Measurements from ENCODE around the gene SDHA. TPM values are rescaled to one million over a fixed set of nuclear protein-coding genes. Genes with fewer than 3 reads are reported as not detected.
"Not testable (repeated sequence)": the region's sequence is repeated elsewhere in the genome, so short reads cannot be mapped to it uniquely, and the experiment has no call there.

Gene SDHA
- total RNA-seq, 2 donors from 2014 or later: 62.8 to 75.5 TPM

GRCh38 chr5:218457-219291, 554 bp downstream of the SDHA start:
- peak in 1 of 3 donors; percentile 15 for TF ChIP-seq POLR2A (IDR thresholded peaks at IDR 0.05)
- TF ChIP-seq, protein P1, sequence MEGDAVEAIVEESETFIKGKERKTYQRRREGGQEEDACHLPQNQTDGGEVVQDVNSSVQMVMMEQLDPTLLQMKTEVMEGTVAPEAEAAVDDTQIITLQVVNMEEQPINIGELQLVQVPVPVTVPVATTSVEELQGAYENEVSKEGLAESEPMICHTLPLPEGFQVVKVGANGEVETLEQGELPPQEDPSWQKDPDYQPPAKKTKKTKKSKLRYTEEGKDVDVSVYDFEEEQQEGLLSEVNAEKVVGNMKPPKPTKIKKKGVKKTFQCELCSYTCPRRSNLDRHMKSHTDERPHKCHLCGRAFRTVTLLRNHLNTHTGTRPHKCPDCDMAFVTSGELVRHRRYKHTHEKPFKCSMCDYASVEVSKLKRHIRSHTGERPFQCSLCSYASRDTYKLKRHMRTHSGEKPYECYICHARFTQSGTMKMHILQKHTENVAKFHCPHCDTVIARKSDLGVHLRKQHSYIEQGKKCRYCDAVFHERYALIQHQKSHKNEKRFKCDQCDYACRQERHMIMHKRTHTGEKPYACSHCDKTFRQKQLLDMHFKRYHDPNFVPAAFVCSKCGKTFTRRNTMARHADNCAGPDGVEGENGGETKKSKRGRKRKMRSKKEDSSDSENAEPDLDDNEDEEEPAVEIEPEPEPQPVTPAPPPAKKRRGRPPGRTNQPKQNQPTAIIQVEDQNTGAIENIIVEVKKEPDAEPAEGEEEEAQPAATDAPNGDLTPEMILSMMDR (IDR thresholded peaks at IDR 0.05): peak in 1 of 7 experiments; percentile 9
- H3K4me3 ChIP-seq: peak overlapping the region; percentile 98 to 100
- H3K36me3 ChIP-seq (replicated peaks in 1 of 2; ENCODE audit: insufficient read depth in 1 of 2, low read depth in 2 of 2): no peaks in the 10 kb centered on the region
- intact Hi-C loops (cut with DNase I): no loop called here
- DNase-seq: peak; percentile 47 to 61 (median 52)
- WGBS, 2 donors: 0 to 1% methylated on average over 9 to 49 of the region's 73 CpGs
- peaks cover 27% of the 10 kb centered on the region for H3K4me1 ChIP-seq
- no peaks in the 10 kb centered on the region for H3K27me3 ChIP-seq
- H3K27ac ChIP-seq: peak overlapping the region; percentile 82 to 92 (median 85)
- H3K9me3 ChIP-seq: no peaks in the 10 kb centered on the region
- peak; percentile 51 for ATAC-seq

DNA sequence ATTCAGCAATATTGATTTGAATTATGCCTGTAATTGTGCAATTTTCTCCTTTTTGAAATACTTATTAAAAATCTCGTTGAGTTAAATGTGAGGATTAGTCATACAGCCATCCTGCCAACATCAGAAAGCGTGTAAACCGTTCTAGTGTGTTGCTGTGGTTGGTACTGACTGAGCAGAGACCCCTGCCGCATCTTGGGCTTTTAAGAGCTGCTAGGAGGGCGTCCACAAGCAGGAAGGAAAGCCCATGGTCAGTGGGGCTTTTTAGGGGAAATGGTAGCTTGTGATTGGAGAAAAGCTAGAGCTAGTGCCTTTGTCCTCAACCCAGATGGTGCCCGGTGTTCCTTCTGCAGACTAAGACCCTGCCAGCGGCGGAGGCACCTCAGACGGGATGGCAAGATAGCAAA, 1.3 kb downstream of the SDHA start:
- Histone ChIP-seq H3K4me1 (peaks cover 27% of the 10 kb centered on the region), H3K9me3 (no peaks in the 10 kb centered on the region), H3K36me3 (replicated peaks in 1 of 2; ENCODE audit: insufficient read depth in 1 of 2, low read depth in 2 of 2) (peaks cover 3% of the 10 kb centered on the region in 2 donors), H3K4me3 (no peak overlapping the region), H3K27me3 (no peaks in the 10 kb centered on the region), H3K27ac (peak overlapping the region; percentile 82 to 92 (median 85))
- intact Hi-C loops (cut with DNase I): no loop called here
- 7 to 10% methylated on average over 9 of the region's 9 CpGs for WGBS, 2 donors
- no peak for ATAC-seq
- DNase-seq: peak in 1 of 4 donors; percentile 30
- TF ChIP-seq, protein P1 (IDR thresholded peaks at IDR 0.05): no peak
- TF ChIP-seq POLR2A (IDR thresholded peaks at IDR 0.05): no peak

DNA sequence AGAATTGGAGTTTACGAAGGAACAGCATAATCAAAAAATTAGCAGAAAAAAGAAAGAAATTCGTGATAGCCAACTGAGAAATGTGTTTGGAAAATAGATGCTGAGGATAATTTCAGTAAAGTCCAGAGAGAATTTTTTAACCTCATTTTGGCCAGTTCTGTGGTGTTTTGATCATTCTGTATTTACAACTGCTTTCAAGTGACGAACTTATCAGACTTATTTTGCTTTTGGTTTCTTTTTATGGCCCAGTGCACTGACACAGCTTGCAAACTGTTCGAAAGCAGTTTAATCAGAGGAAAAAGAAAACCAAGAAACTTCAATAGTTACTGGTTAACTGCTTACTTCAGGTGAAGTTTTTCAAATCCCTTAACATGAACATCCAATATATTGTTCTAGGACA, 1.9 kb downstream of the SDHA start:
- H3K4me3 ChIP-seq: no peak overlapping the region
- WGBS, 2 donors: 9 to 13% methylated on average over 4 of the region's 4 CpGs
- H3K27me3 ChIP-seq: no peaks in the 10 kb centered on the region
- TF ChIP-seq, protein P1 (IDR thresholded peaks at IDR 0.05): no peak
- no peak for TF ChIP-seq POLR2A (IDR thresholded peaks at IDR 0.05)
- H3K36me3 ChIP-seq (replicated peaks in 1 of 2; ENCODE audit: insufficient read depth in 1 of 2, low read depth in 2 of 2): peaks cover 8 to 9% of the 10 kb centered on the region in 2 donors
- ATAC-seq (no peak), DNase-seq (no peak)
- H3K4me1 ChIP-seq: peaks cover 27% of the 10 kb centered on the region
- peak overlapping the region in 1 of 4 donors; percentile 84 for H3K27ac ChIP-seq
- no peaks in the 10 kb centered on the region for H3K9me3 ChIP-seq
- intact Hi-C loops (cut with DNase I): no loop called here

DNA sequence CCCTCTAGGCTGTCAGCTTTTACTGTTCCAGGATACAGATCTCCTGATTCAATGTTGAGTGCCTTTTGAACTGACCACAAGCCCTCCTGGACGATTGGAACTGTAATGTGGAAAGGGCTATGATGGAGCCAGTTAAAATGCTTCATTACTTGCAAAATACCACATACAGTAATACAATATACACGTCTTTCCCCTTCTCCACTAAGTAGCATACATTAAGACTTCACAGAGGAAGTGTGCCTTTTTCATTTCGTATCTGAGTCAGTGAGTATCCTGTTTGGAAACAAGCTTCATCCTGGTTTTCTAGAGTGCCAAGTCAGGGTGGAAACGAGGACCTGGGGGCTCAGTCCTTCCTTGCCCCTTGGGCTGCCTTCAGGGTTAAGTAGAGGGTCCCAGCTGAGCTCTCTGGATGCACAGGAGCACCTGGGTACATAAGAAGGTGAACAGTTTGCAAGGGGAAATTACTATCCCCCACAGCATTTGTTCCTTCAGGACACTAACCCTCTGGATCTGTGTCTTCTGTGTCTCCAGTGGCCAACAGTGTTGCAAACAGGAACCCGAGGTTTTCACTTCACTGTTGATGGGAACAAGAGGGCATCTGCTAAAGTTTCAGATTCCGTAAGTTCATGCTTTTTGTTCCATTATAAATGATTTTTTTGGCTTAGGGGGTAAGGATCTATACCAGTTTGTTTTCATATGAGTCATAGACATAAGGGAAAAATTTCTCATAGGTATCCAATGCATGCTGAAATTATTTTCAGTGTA, 5.0 kb downstream of the SDHA start:
- H3K27ac ChIP-seq; H3K4me3 ChIP-seq; intact Hi-C loops (cut with DNase I); H3K27me3 ChIP-seq; H3K9me3 ChIP-seq; DNase-seq; ATAC-seq: not testable (repeated sequence)
- 51 to 68% methylated on average over 6 of the region's 6 CpGs for WGBS, 2 donors
- Histone ChIP-seq H3K4me1 (peaks cover 21% of the 10 kb centered on the region), H3K36me3 (replicated peaks in 1 of 2; ENCODE audit: insufficient read depth in 1 of 2, low read depth in 2 of 2) (peaks cover 17 to 24% of the 10 kb centered on the region in 2 donors)

DNA sequence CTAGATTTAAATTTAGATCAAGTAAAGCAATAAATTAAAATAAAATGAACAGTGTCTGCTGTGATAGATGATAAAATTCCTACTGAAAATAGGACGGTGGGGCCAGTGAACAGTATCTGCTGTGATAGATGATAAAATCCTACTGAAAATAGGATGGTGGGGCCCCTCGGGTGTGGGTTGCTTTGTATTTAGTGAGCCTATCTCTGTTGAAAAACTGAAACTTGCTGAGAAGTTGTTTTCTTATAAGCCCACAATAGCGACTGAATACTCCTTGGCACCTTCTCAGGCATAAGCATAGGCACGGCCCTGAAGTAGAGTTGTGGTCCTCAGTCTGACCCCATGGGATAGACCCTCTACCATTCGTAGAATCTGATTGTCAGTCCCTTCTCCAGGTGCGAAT, 5.7 kb downstream of the SDHA start:
- no peak for TF ChIP-seq POLR2A (IDR thresholded peaks at IDR 0.05)
- TF ChIP-seq, protein P1 (IDR thresholded peaks at IDR 0.05): no peak
- ATAC-seq: no peak
- no peaks in the 10 kb centered on the region for H3K27me3 ChIP-seq
- peaks cover 21% of the 10 kb centered on the region for H3K4me1 ChIP-seq
- no peak for DNase-seq
- H3K4me3 ChIP-seq: no peak overlapping the region
- peaks cover 17 to 29% of the 10 kb centered on the region in 2 donors for H3K36me3 ChIP-seq (replicated peaks in 1 of 2; ENCODE audit: insufficient read depth in 1 of 2, low read depth in 2 of 2)
- H3K9me3 ChIP-seq: no peaks in the 10 kb centered on the region
- no peak overlapping the region for H3K27ac ChIP-seq
- WGBS, 2 donors: 85 to 86% methylated on average over 6 of the region's 6 CpGs
- intact Hi-C loops (cut with DNase I): no loop called here
